Measurements from ENCODE around the gene CTDP1. TPM values are rescaled to one million over a fixed set of nuclear protein-coding genes. Genes with fewer than 3 reads are reported as not detected.
A peak's percentile ranks its signal among the peaks of the same experiment; 100 is the strongest.
"Not testable (repeated sequence)": the region's sequence is repeated elsewhere in the genome, so short reads cannot be mapped to it uniquely, and the experiment has no call there.

The CTDP1 gene
- total RNA-seq, 2 donors from 2014 or later = 9.7 to 11.7 TPM

GRCh38 chr18:79733986-79734770 lies 54.6 kb downstream of the CTDP1 start:
- intact Hi-C loops (cut with DNase I) = no loop called here
- DNase-seq = no peak
- ATAC-seq = peak; percentile 38 to 66

- intact Hi-C loops (cut with DNase I) = no loop called here
- DNase-seq (no peak), ATAC-seq (no peak)
Measured at GRCh38 chr18:79735071-79735980, 55.7 kb downstream of the CTDP1 start.

GRCh38 chr18:79736230-79736629 lies 56.6 kb downstream of the CTDP1 start:
- intact Hi-C loops (cut with DNase I) = no loop called here
- DNase-seq (no peak), ATAC-seq (no peak)

GRCh38 chr18:79736846-79737245 lies 57.2 kb downstream of the CTDP1 start:
- ATAC-seq (no peak), DNase-seq (no peak)
- intact Hi-C loops (cut with DNase I) = no loop called here

GRCh38 chr18:79737426-79737825 lies 57.8 kb downstream of the CTDP1 start:
- no peak for DNase-seq
- no peak for ATAC-seq
- intact Hi-C loops (cut with DNase I) = no loop called here

GRCh38 chr18:79738041-79738461 lies 58.4 kb downstream of the CTDP1 start:
- ATAC-seq (no peak), DNase-seq (no peak)
- intact Hi-C loops (cut with DNase I) = no loop called here

GRCh38 chr18:79738581-79739439 lies 59.2 kb downstream of the CTDP1 start:
- DNase-seq (no peak), ATAC-seq (peak; percentile 44 to 49)
- intact Hi-C loops (cut with DNase I) = no loop called here

- intact Hi-C loops (cut with DNase I) = no loop called here
- DNase-seq = no peak
- ATAC-seq = no peak
Measured at GRCh38 chr18:79739440-79739778, 59.8 kb downstream of the CTDP1 start.

GRCh38 chr18:79740047-79740446 lies 60.4 kb downstream of the CTDP1 start:
- DNase-seq; intact Hi-C loops (cut with DNase I); ATAC-seq: not testable (repeated sequence)

GRCh38 chr18:79740521-79741361 lies 61.1 kb downstream of the CTDP1 start:
- intact Hi-C loops (cut with DNase I) = no loop called here
- no peak for DNase-seq
- ATAC-seq = no peak

GRCh38 chr18:79741362-79741700 lies 61.7 kb downstream of the CTDP1 start:
- DNase-seq (no peak), ATAC-seq (no peak)
- intact Hi-C loops (cut with DNase I) = no loop called here

- ATAC-seq (no peak), DNase-seq (no peak)
- intact Hi-C loops (cut with DNase I) = no loop called here
Measured at GRCh38 chr18:79742076-79742475, 62.5 kb downstream of the CTDP1 start.

GRCh38 chr18:79744625-79745024 lies 65.0 kb downstream of the CTDP1 start:
- intact Hi-C loops (cut with DNase I) = no loop called here
- no peak for DNase-seq
- ATAC-seq = no peak

- intact Hi-C loops (cut with DNase I) = no loop called here
- DNase-seq (no peak), ATAC-seq (no peak)
Measured at GRCh38 chr18:79746730-79747129, 67.1 kb downstream of the CTDP1 start.

GRCh38 chr18:79747156-79747845 lies 67.7 kb downstream of the CTDP1 start:
- intact Hi-C loops (cut with DNase I) = no loop called here
- DNase-seq = no peak
- no peak for ATAC-seq

- no peak for DNase-seq
- intact Hi-C loops (cut with DNase I) = no loop called here
- no peak for ATAC-seq
Measured at GRCh38 chr18:79748321-79749180, 68.9 kb downstream of the CTDP1 start.

Measured in left cardiac atrium (tissue), 4 donors.